ENCODE data around the gene LRIG2. TPM values are rescaled to one million over a fixed set of nuclear protein-coding genes. Genes with fewer than 3 reads are reported as not detected.

Gene LRIG2
- total and polyA plus RNA-seq, 2 experiments from 2014 or later = 10.0 to 40.4 TPM

- Mint-ChIP-seq H3K36me3 (ENCODE audit: low read depth) (peaks cover 33% of the 10 kb centered on the region), H3K27me3 (ENCODE audit: insufficient read depth, low read depth, poor library complexity) (peaks cover 3% of the 10 kb centered on the region), H3K4me3 (no peak overlapping the region), H3K9me3 (no peaks in the 10 kb centered on the region), H3K27ac (no peak overlapping the region), H3K4me1 (no peaks in the 10 kb centered on the region)
- DNase-seq (ENCODE audit: low spot score) (no peak), ATAC-seq (no peak)
- no peak overlapping the region for H3K4me3 ChIP-seq
- no peak overlapping the region for H3K4me2 ChIP-seq
- H3K27me3 ChIP-seq (ENCODE audit: insufficient read depth) = no peaks in the 10 kb centered on the region
- H3K9me2 ChIP-seq (ENCODE audit: insufficient read depth) = no peaks in the 10 kb centered on the region
- 0 out of 2 replicates have a peak, but pooled peaks cover under 1% of the 10 kb centered on the region for H3F3A ChIP-seq (replicated peaks; ENCODE audit: low read depth)
- H3K79me2 ChIP-seq (replicated peaks; ENCODE audit: insufficient read depth) = peaks cover 81% of the 10 kb centered on the region
- H3K4me1 ChIP-seq (ENCODE audit: insufficient read depth) = no peaks in the 10 kb centered on the region
- peaks cover 23% of the 10 kb centered on the region for H4K20me1 ChIP-seq (replicated peaks; ENCODE audit: insufficient read depth)
- no peak overlapping the region for H3K27ac ChIP-seq (ENCODE audit: low read depth)
- peaks cover 30% of the 10 kb centered on the region for H3K36me3 ChIP-seq (ENCODE audit: insufficient read depth)
- no peak overlapping the region for H2AFZ ChIP-seq
- TF ChIP-seq STAT1 (IDR thresholded peaks at IDR 0.05; ENCODE audit: unreplicated experiment) = no peak
Measured at GRCh38 chr1:113090051-113090450, 17.1 kb downstream of the LRIG2 start.

- H4K20me1 ChIP-seq (replicated peaks; ENCODE audit: insufficient read depth) = peaks cover 21% of the 10 kb centered on the region; the same call in 1 of the 2 replicates
- H3K36me3 Mint-ChIP-seq (ENCODE audit: low read depth) = peaks cover 45% of the 10 kb centered on the region
- ATAC-seq (no peak), DNase-seq (ENCODE audit: low spot score) (no peak)
- H3K9me2 ChIP-seq (ENCODE audit: insufficient read depth) = no peaks in the 10 kb centered on the region
- H3K79me2 ChIP-seq (replicated peaks; ENCODE audit: insufficient read depth) = peaks cover 61% of the 10 kb centered on the region
- peaks cover 4% of the 10 kb centered on the region; the same call in 1 of the 2 replicates for H3F3A ChIP-seq (replicated peaks; ENCODE audit: low read depth)
- H3K4me3 Mint-ChIP-seq = no peak overlapping the region
- H3K4me1 Mint-ChIP-seq = no peaks in the 10 kb centered on the region
- peak overlapping the region; percentile 41; the same call in 1 of the 2 replicates for H3K27ac ChIP-seq (ENCODE audit: low read depth)
- H2AFZ ChIP-seq = no peak overlapping the region
- H3K9me3 Mint-ChIP-seq = no peaks in the 10 kb centered on the region
- peaks cover 49% of the 10 kb centered on the region for H3K36me3 ChIP-seq (ENCODE audit: insufficient read depth)
- H3K4me2 ChIP-seq = no peak overlapping the region
- H3K4me3 ChIP-seq = no peak overlapping the region
- no peaks in the 10 kb centered on the region for H3K27me3 Mint-ChIP-seq (ENCODE audit: insufficient read depth, low read depth, poor library complexity)
- no peaks in the 10 kb centered on the region for H3K27me3 ChIP-seq (ENCODE audit: insufficient read depth)
- H3K4me1 ChIP-seq (ENCODE audit: insufficient read depth) = no peaks in the 10 kb centered on the region
- no peak overlapping the region for H3K27ac Mint-ChIP-seq
- TF ChIP-seq JUNB (IDR thresholded peaks at IDR 0.05; ENCODE audit: unreplicated experiment) = no peak
- TF ChIP-seq, protein P1, sequence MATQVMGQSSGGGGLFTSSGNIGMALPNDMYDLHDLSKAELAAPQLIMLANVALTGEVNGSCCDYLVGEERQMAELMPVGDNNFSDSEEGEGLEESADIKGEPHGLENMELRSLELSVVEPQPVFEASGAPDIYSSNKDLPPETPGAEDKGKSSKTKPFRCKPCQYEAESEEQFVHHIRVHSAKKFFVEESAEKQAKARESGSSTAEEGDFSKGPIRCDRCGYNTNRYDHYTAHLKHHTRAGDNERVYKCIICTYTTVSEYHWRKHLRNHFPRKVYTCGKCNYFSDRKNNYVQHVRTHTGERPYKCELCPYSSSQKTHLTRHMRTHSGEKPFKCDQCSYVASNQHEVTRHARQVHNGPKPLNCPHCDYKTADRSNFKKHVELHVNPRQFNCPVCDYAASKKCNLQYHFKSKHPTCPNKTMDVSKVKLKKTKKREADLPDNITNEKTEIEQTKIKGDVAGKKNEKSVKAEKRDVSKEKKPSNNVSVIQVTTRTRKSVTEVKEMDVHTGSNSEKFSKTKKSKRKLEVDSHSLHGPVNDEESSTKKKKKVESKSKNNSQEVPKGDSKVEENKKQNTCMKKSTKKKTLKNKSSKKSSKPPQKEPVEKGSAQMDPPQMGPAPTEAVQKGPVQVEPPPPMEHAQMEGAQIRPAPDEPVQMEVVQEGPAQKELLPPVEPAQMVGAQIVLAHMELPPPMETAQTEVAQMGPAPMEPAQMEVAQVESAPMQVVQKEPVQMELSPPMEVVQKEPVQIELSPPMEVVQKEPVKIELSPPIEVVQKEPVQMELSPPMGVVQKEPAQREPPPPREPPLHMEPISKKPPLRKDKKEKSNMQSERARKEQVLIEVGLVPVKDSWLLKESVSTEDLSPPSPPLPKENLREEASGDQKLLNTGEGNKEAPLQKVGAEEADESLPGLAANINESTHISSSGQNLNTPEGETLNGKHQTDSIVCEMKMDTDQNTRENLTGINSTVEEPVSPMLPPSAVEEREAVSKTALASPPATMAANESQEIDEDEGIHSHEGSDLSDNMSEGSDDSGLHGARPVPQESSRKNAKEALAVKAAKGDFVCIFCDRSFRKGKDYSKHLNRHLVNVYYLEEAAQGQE (IDR thresholded peaks at IDR 0.05; ENCODE audit: unreplicated experiment) = no peak
- no peak for TF ChIP-seq CREB1 (CRISPR knock-in tag; IDR thresholded peaks at IDR 0.05; ENCODE audit: low read depth)
- TF ChIP-seq POLR2AphosphoS5 (IDR thresholded peaks at IDR 0.05; ENCODE audit: low read depth) = no peak
- no peak for TF ChIP-seq NANOG (IDR thresholded peaks at IDR 0.05; ENCODE audit: borderline replicate concordance)
- TF ChIP-seq ZNF114 (CRISPR knock-in tag; IDR thresholded peaks at IDR 0.05) = no peak
- TF ChIP-seq EZH2phosphoT487 (IDR thresholded peaks at IDR 0.05; ENCODE audit: unreplicated experiment) = no peak
- no peak for TF ChIP-seq ZNF331 (CRISPR knock-in tag; IDR thresholded peaks at IDR 0.05; ENCODE audit: low read depth)
- TF ChIP-seq EZH2 (IDR thresholded peaks at IDR 0.05; ENCODE audit: low read depth, unreplicated experiment) = no peak
- TF ChIP-seq, protein P2, sequence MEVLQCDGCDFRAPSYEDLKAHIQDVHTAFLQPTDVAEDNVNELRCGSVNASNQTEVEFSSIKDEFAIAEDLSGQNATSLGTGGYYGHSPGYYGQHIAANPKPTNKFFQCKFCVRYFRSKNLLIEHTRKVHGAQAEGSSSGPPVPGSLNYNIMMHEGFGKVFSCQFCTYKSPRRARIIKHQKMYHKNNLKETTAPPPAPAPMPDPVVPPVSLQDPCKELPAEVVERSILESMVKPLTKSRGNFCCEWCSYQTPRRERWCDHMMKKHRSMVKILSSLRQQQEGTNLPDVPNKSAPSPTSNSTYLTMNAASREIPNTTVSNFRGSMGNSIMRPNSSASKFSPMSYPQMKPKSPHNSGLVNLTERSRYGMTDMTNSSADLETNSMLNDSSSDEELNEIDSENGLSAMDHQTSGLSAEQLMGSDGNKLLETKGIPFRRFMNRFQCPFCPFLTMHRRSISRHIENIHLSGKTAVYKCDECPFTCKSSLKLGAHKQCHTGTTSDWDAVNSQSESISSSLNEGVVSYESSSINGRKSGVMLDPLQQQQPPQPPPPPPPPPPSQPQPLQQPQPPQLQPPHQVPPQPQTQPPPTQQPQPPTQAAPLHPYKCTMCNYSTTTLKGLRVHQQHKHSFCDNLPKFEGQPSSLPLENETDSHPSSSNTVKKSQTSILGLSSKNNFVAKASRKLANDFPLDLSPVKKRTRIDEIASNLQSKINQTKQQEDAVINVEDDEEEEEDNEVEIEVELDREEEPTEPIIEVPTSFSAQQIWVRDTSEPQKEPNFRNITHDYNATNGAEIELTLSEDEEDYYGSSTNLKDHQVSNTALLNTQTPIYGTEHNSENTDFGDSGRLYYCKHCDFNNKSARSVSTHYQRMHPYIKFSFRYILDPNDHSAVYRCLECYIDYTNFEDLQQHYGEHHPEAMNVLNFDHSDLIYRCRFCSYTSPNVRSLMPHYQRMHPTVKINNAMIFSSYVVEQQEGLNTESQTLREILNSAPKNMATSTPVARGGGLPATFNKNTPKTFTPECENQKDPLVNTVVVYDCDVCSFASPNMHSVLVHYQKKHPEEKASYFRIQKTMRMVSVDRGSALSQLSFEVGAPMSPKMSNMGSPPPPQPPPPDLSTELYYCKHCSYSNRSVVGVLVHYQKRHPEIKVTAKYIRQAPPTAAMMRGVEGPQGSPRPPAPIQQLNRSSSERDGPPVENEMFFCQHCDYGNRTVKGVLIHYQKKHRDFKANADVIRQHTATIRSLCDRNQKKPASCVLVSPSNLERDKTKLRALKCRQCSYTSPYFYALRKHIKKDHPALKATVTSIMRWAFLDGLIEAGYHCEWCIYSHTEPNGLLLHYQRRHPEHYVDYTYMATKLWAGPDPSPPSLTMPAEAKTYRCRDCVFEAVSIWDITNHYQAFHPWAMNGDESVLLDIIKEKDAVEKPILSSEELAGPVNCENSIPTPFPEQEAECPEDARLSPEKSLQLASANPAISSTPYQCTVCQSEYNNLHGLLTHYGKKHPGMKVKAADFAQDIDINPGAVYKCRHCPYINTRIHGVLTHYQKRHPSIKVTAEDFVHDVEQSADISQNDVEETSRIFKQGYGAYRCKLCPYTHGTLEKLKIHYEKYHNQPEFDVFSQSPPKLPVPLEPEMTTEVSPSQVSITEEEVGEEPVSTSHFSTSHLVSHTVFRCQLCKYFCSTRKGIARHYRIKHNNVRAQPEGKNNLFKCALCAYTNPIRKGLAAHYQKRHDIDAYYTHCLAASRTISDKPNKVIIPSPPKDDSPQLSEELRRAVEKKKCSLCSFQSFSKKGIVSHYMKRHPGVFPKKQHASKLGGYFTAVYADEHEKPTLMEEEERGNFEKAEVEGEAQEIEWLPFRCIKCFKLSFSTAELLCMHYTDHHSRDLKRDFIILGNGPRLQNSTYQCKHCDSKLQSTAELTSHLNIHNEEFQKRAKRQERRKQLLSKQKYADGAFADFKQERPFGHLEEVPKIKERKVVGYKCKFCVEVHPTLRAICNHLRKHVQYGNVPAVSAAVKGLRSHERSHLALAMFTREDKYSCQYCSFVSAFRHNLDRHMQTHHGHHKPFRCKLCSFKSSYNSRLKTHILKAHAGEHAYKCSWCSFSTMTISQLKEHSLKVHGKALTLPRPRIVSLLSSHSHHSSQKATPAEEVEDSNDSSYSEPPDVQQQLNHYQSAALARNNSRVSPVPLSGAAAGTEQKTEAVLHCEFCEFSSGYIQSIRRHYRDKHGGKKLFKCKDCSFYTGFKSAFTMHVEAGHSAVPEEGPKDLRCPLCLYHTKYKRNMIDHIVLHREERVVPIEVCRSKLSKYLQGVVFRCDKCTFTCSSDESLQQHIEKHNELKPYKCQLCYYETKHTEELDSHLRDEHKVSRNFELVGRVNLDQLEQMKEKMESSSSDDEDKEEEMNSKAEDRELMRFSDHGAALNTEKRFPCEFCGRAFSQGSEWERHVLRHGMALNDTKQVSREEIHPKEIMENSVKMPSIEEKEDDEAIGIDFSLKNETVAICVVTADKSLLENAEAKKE (CRISPR knock-in tag; IDR thresholded peaks at IDR 0.05) = no peak
Measured at GRCh38 chr1:113091988-113092594, 19.1 kb downstream of the LRIG2 start.
